K562 (cell line): Measurements from ENCODE around the gene BRCA1. TPM values are rescaled to one million over a fixed set of nuclear protein-coding genes. Genes with fewer than 3 reads are reported as not detected.

Experiments
- ATAC-seq: fragments of 200-7000 bp; cut with Tn5 transposase; 3 replicates; pipeline ENCODE4 v1.9.1; 2020; ENCODE audit warnings: moderate library complexity
- BruUV-seq: library from RNA; stranded (reverse); fragments of 400-500 nt; replicated peaks from 2 replicates; lab custom pipeline; 2021; lab: Mats Ljungman, UMichigan
- CTCF ChIA-PET: fragments of 300-600 bp; formaldehyde crosslinking; extraction: SDS; loops from one replicate; lab custom pipeline; 2021; ENCODE audit warnings: low intra/inter-chr PET ratio; lab: Yijun Ruan, JAX
- POLR2A ChIA-PET: fragments of 300-600, 350-650 bp; sonication (Branson Sonifier 250); formaldehyde crosslinking; extraction: SDS; loops from one replicate; lab custom pipeline; 2021; ENCODE audit warnings: antibody characterized with exemption, inconsistent platforms; lab: Yijun Ruan, JAX
- DNase-seq, 4 experiments: peaks; one replicate each; pipeline versions ENCODE4 v3.0.0 to v3.0.0-alpha.2; 2011 to 2018; ENCODE audit warnings: low spot score in 3 of 4, mixed read lengths in 3 of 4; ENCODE audit errors: extremely low read depth in 1 of 4
- FAIRE-seq: peaks from 2 replicates; lab custom pipeline; 2011; peaks lifted over from hg19 to GRCh38; lab: Jason Lieb, UNC
- H2AFZ ChIP-seq: 2 replicates; pipeline ENCODE4 v1.6.0; 2011; ENCODE audit warnings: low read depth, low read length, control low read depth, inconsistent platforms
- H3K27ac ChIP-seq: fragments of 200-600 bp; 3 replicates; pipeline ENCODE4 v1.8.0; 2011; ENCODE audit warnings: low read depth, mild to moderate bottlenecking, control low read depth, inconsistent platforms, low read length, moderate library complexity, mixed read lengths; ENCODE audit errors: extremely low read depth
- H3K27me3 ChIP-seq, 2 experiments: fragments of 300-600 bp in 1 of 2; 2 replicates in 1 of 2; 3 replicates in 1 of 2; pipeline versions ENCODE4 v1.6.0 to v1.8.0; 2011; ENCODE audit warnings: inconsistent platforms in 2 of 2, low read length in 2 of 2, mild to moderate bottlenecking in 1 of 2, mixed read lengths in 1 of 2, moderate library complexity in 1 of 2; ENCODE audit not compliant: control insufficient read depth in 2 of 2, insufficient read depth in 2 of 2
- H3K36me3 ChIP-seq: fragments of 300-600 bp; 3 replicates; pipeline ENCODE4 v1.8.0; 2011; ENCODE audit warnings: mild to moderate bottlenecking, low read length, inconsistent platforms; ENCODE audit not compliant: control insufficient read depth, insufficient read depth
- H3K4me1 ChIP-seq, 2 experiments: fragments of 200-600 bp in 1 of 2; replicated peaks in 1 of 2; 2 replicates in 1 of 2; 3 replicates in 1 of 2; pipeline versions ENCODE4 v1.5.1 to v1.8.0; 2011; ENCODE audit warnings: inconsistent platforms in 2 of 2, low read length in 2 of 2, mild to moderate bottlenecking in 1 of 2, mixed read lengths in 1 of 2, moderate library complexity in 1 of 2; ENCODE audit not compliant: control insufficient read depth in 2 of 2, insufficient read depth in 2 of 2
- H3K4me2 ChIP-seq: 2 replicates; pipeline ENCODE4 v1.6.1; 2011; ENCODE audit warnings: low read length, control low read depth, inconsistent platforms, mixed read lengths; ENCODE audit not compliant: insufficient read depth
- H3K4me3 ChIP-seq: fragments of 200-600 bp; sonication (generic), shearing (Covaris generic); 2 replicates; pipeline ENCODE4 v1.5.1; 2016; ENCODE audit warnings: control low read depth, inconsistent platforms
- H3K79me2 ChIP-seq: fragments of 200-600 bp; 3 replicates; pipeline ENCODE4 v1.8.0; 2011; ENCODE audit warnings: low read length, inconsistent platforms; ENCODE audit not compliant: control insufficient read depth, insufficient read depth
- H3K9ac ChIP-seq, 2 experiments: 2 replicates each; pipeline versions ENCODE4 v1.6.0 to v1.6.1; 2011; ENCODE audit warnings: low read depth in 2 of 2, low read length in 2 of 2, control low read depth in 1 of 2, inconsistent platforms in 1 of 2, mild to moderate bottlenecking in 1 of 2, mixed read lengths in 1 of 2; ENCODE audit not compliant: insufficient read depth in 1 of 2
- H3K9me1 ChIP-seq: one replicate; pipeline ENCODE4 v1.6.0; 2011; ENCODE audit warnings: inconsistent platforms, mild to moderate bottlenecking, low read length, moderate library complexity; ENCODE audit not compliant: control insufficient read depth, insufficient read depth
- H3K9me3 ChIP-seq: replicated peaks from 2 replicates; pipeline ENCODE4 v1.5.1; 2011; ENCODE audit warnings: low read depth, low read length, inconsistent platforms; ENCODE audit not compliant: control insufficient read depth, insufficient read depth
- H4K20me1 ChIP-seq: replicated peaks from 2 replicates; pipeline ENCODE4 v1.6.1; 2011; ENCODE audit warnings: low read length, inconsistent platforms, mixed read lengths; ENCODE audit not compliant: control insufficient read depth, insufficient read depth
- BMI1 ChIP-seq: fragments of 150-350 bp; IDR thresholded peaks from 2 replicates; pipeline ENCODE4 v1.6.1; 2014; ENCODE audit warnings: low read length
- CSDE1 ChIP-seq, 2 experiments: fragments of 450-650 bp; IDR thresholded peaks; 2 replicates each; pipeline ENCODE4 v1.6.1; 2016; ENCODE audit warnings: mild to moderate bottlenecking in 1 of 2
- EP400 ChIP-seq: fragments of 450-650 bp; IDR thresholded peaks from 2 replicates; pipeline ENCODE4 v1.6.1; 2017; ENCODE audit warnings: antibody characterized with exemption, mild to moderate bottlenecking, moderate library complexity
- KLF13 ChIP-seq: fragments of 450-650 bp; IDR thresholded peaks from 2 replicates; pipeline ENCODE4 v1.6.1; 2016; ENCODE audit warnings: missing genetic modification characterization, low read depth, mild to moderate bottlenecking, missing compliant biosample characterization, moderate library complexity, borderline replicate concordance
- MBD2 ChIP-seq: sonication (generic); IDR thresholded peaks from 2 replicates; pipeline ENCODE4 v1.6.1; 2016; ENCODE audit warnings: low read depth, borderline replicate concordance
- MXI1 ChIP-seq: IDR thresholded peaks from 2 replicates; pipeline ENCODE4 v1.6.1; 2011; ENCODE audit warnings: low read depth, mild to moderate bottlenecking, improper control_type of control experiment, low read length
- RFX1 ChIP-seq: fragments of 450-650 bp; IDR thresholded peaks from 2 replicates; pipeline ENCODE4 v1.6.1; 2016; ENCODE audit warnings: mild to moderate bottlenecking, moderate library complexity
- ZEB2 ChIP-seq: fragments of 450-650 bp; IDR thresholded peaks from 2 replicates; pipeline ENCODE4 v1.6.1; 2016
- ZNF24 ChIP-seq: fragments of 450-650 bp; IDR thresholded peaks from 2 replicates; pipeline ENCODE4 v1.6.1; 2016
- WGBS: fragments of 100-300 bp; shearing (Covaris generic); methylation state at CpG from one replicate; pipeline ENCODE4 v1.1.6; 2016; ENCODE audit warnings: low coverage, mixed read lengths; ENCODE audit not compliant: insufficient coverage; ENCODE audit errors: missing lambda C conversion rate; 5-methylcytosine and 5-hydroxymethylcytosine counted together
- in situ Hi-C: fragments of 300-500 bp; cut with MboI; formaldehyde crosslinking; loops from 4 replicates; pipeline ENCODE4 v1.15.0; 2018; ENCODE audit warnings: inconsistent platforms, mixed read lengths
- intact Hi-C: fragments of 100-400 bp; cut with micrococcal nuclease; formaldehyde crosslinking; loops from 2 replicates; pipeline ENCODE4 v1.14.2; 2022
- polyA plus RNA-seq, 8 experiments: library from polyadenylated mRNA; depleted of rRNA in 4 of 8; stranded (reverse) in 5 of 8; unstranded in 3 of 8; fragments of >200 nt; fragmentation: Nextera tagmentation in 2 of 8; fragmentation: Illumina TruSeq in 1 of 8; extraction: Ambion mirVana in 2 of 8; extraction: Trizol in 1 of 8; gene quantifications; 2 replicates each; pipeline versions ENCODE4 v1.2.1 to v1.2.3, GENCODE V29; 2011 to 2014; ENCODE audit warnings: inconsistent platforms in 1 of 8, missing spikeins in 1 of 8
- total RNA-seq, 7 experiments: library from RNA; depleted of rRNA in 6 of 7; stranded (reverse); fragments of >200 nt in 6 of 7; fragmentation: Illumina TruSeq in 2 of 7; extraction: Trizol in 2 of 7; gene quantifications; 2 replicates each; pipeline versions ENCODE4 v1.2.1 to v1.2.3, GENCODE V29; 2011 to 2021; ENCODE audit warnings: low replicate concordance in 1 of 7

Gene BRCA1
- total and polyA plus RNA-seq, 9 of the 15 experiments (the other 6 are each of a cell fraction or from before 2014, with no cell fraction given) = 25.9 to 95.3 (median 62.3) TPM

GRCh38 chr17:43018008-43018853 lies 106.9 kb downstream of the BRCA1 start:
- WGBS = 82% methylated on average over 19 of the region's 19 CpGs
- no peak for FAIRE-seq
- CTCF ChIA-PET = no interaction called here
- no peaks in the 10 kb centered on the region for H3K9me3 ChIP-seq
- in situ Hi-C loops = loop anchor here (10.0 kb wide), 1 partner anchor 297 kb away; no protein-coding TSS in a partner anchor
- peak overlapping the region in 1 of 2 experiments; percentile 41; a peak in 1 of 4 replicates for H3K9ac ChIP-seq
- H3K4me1 ChIP-seq = peaks cover 34 to 51% of the 10 kb centered on the region in 2 experiments
- ATAC-seq = no peak
- no peaks in the 10 kb centered on the region for H3K27me3 ChIP-seq
- BruUV-seq = no TSS peak
- peaks cover 54% of the 10 kb centered on the region; the same call in 2 of the 3 replicates for H3K36me3 ChIP-seq
- DNase-seq = no peak
- peaks cover 40% of the 10 kb centered on the region for H3K79me2 ChIP-seq
- peaks cover 10% of the 10 kb centered on the region; the same call in 1 of the 2 replicates for H4K20me1 ChIP-seq
- intact Hi-C loops = no loop called here
- no peak overlapping the region; the same call in 1 of the 2 replicates for H3K4me2 ChIP-seq
- H3K4me3 ChIP-seq = no peak overlapping the region
- peaks cover 10% of the 10 kb centered on the region for H3K9me1 ChIP-seq
- POLR2A ChIA-PET = interaction anchor here (1.2 to 6.7 kb wide), 4 partner anchors 8 to 298 kb away, joined by 3 to 79 read pairs (median 4); partner anchors contain the start of gene RPL27
- H2AFZ ChIP-seq = no peak overlapping the region
- no peak overlapping the region; the same call in 2 of the 3 replicates for H3K27ac ChIP-seq
- TF ChIP-seq CSDE1 (IDR thresholded peaks at IDR 0.05) (peak in 1 of 2 experiments; percentile 48; a peak in 1 of 4 replicates), EP400 (no peak), MBD2 (no peak), KLF13 (tag) (no peak), BMI1 (peak; percentile 48; the same call in 1 of the 2 replicates), MXI1 (peak; percentile 39; the same call in 1 of the 2 replicates), ZEB2 (no peak), RFX1 (peak; percentile 95), ZNF24 (peak; percentile 68; the same call in 1 of the 2 replicates)
- TF ChIP-seq, all 486 proteins: peak for 5
